Fibroblast of the aortic adventitia (primary cell): ENCODE data around the gene APOL5. TPM values are rescaled to one million over a fixed set of nuclear protein-coding genes. Genes with fewer than 3 reads are reported as not detected.

Experiments
- DNase-seq: peaks from one replicate; pipeline ENCODE4 v3.0.0-alpha.2; 2010; ENCODE audit warnings: low read depth
- H3K4me3 ChIP-seq: 2 replicates; pipeline ENCODE4 v1.5.1; 2011; ENCODE audit warnings: low read depth, mild to moderate bottlenecking, control low read depth, low read length, moderate library complexity
- total RNA-seq: library from RNA; depleted of rRNA; stranded (reverse); fragments of >200 nt; gene quantifications from 2 replicates; pipeline ENCODE4 v1.2.3, GENCODE V29; 2012; ENCODE audit warnings: low replicate concordance
- TF ChIP-seq, protein P1 (sequence below): IDR thresholded peaks from 2 replicates; pipeline ENCODE4 v1.5.1; 2011; ENCODE audit warnings: mild to moderate bottlenecking, low read length, control low read depth, inconsistent platforms; ENCODE audit not compliant: insufficient read depth

Gene APOL5
- total RNA-seq, 1 donor: not detected

DNA sequence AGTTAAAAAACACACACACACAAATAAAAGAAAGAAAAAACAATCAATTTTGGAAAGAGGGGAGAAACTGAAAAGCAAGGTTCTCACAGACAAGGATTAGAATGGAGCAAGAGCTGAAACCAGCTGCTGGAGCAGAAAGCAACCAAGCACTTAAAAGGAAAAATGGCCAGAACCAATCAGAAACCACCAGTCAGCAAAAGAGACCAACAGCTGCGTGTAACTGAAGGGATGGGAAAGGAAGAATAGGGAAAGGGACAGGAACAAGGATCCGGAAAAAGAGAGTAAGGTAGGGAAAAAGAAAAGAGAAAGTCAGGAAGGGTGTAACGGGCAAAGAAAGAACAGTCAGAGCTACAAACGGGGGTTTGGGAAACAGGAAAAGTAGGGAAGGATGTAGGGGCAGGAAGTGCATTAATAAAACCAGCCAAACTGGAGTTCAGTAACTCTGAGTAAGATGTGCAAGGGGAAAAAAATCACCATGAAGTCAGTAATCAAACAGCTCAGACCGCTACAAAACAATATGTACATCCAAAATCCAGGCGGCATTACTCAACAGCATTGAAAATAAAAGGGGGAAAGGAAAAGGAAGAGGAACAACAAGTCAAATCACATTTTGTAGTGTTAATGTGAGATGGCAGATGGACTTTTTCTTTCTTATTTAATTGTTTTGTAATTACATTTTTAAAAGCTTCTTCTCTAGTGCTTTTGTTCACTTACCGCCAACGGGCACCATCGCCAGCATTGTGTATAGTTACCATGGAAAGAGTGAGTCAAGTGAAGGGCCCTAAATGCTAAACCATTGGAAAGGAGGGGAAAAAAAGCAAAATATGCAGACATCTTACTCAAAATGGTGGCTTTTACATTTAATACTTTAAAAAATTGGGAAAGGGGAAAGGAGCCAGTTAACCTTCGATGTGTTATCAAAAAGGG, 49.2 kb downstream of the APOL5 start:
- peak; percentile 35 for DNase-seq
- H3K4me3 ChIP-seq: no peak overlapping the region
- TF ChIP-seq, protein P1, sequence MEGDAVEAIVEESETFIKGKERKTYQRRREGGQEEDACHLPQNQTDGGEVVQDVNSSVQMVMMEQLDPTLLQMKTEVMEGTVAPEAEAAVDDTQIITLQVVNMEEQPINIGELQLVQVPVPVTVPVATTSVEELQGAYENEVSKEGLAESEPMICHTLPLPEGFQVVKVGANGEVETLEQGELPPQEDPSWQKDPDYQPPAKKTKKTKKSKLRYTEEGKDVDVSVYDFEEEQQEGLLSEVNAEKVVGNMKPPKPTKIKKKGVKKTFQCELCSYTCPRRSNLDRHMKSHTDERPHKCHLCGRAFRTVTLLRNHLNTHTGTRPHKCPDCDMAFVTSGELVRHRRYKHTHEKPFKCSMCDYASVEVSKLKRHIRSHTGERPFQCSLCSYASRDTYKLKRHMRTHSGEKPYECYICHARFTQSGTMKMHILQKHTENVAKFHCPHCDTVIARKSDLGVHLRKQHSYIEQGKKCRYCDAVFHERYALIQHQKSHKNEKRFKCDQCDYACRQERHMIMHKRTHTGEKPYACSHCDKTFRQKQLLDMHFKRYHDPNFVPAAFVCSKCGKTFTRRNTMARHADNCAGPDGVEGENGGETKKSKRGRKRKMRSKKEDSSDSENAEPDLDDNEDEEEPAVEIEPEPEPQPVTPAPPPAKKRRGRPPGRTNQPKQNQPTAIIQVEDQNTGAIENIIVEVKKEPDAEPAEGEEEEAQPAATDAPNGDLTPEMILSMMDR: no peak

DNA sequence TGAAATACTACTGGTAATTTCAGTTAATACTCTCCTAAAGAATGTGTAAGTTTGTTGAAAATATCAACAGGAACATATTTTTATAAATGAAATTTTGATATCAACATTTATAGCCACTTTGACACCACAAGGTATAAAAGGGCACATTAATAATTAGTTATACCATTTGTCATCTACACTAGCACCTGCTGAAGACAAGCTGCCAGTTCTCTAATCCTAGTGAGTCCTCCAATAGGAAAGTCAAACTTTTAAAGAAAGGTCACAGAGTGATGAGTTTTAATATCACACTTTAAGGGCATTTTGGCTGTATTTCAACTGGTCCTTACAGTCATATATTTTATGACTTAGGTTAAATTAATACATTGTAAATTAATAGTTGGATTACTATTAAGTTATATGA, 52.3 kb downstream of the APOL5 start:
- TF ChIP-seq, protein P1: no peak
- H3K4me3 ChIP-seq: no peak overlapping the region
- no peak for DNase-seq

DNA sequence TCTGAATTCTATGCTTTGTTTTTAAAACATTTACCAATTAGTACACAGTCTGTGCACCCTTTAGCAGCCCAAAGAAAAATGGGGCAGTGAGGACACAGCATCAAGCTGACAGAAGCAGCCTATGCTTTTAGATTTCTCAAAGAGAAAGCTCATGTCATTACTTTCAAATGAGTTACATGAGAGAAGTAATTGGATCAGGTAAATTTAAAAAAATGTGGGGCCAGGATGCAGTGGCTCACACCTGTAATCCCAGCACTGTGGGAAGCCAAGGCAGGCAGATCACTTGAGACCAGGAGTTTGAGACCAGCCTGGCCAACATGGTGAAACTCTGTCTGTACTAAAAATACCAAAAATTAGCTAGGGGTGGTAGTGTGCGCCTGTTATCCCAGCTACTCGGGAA, 57.7 kb downstream of the APOL5 start:
- no peak overlapping the region for H3K4me3 ChIP-seq
- TF ChIP-seq, protein P1: no peak
- DNase-seq: no peak

DNA sequence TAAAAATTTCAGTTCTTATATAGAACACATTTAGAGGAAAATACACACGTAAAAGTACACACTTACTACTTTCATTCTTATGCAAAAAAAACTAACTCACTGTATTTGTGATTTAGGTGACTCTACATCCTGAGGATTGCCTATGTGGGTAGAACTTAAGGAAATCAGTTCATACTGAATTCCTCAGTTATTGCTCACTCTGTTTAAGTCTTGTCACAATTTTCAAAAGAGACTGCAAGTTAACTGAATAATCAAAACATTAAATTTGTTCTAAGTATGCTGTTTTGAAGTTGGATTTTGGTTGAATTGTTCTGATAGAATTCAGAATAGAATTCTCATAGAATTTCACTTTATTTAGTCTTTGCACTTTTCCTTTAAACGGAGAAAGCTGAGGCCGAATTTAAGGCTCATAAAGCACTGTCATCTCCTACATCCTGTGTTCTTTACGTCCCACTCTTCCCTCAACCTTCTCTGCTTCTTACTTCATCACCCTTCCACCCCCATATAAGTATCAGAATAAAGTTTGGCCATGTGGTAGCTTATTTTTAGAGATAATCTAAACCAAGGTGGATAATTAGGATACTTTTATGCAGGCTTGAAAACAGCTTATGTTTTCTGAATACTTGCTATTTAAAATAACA, 59.8 kb downstream of the APOL5 start:
- TF ChIP-seq, protein P1: no peak
- H3K4me3 ChIP-seq: no peak overlapping the region
- peak; percentile 74 for DNase-seq

Other genes with a start within 250 kb of the APOL5 start
- 0.09 TPM in 1 of 2 replicates, not detected in the other for gene RASD2, start 177.0 kb upstream of the APOL5 start, total RNA-seq
- gene MB, start 100.5 kb upstream of the APOL5 start, total RNA-seq: not detected in 2 replicates
- gene APOL6, start 69.4 kb upstream of the APOL5 start, total RNA-seq: 29.4 and 33.1 TPM in 2 replicates